KMS-11 (cell line): ENCODE results near the gene NPHS1.

ENCODE experiments used
- H2AFZ ChIP-seq: fragments of 200-600 bp; sonication (generic); 2 replicates; pipeline ENCODE4 v1.6.1; 2016; ENCODE audit warnings: antibody characterized with exemption, mixed run types, low read depth
- H3K27ac ChIP-seq: fragments of 200-600 bp; sonication (generic); 2 replicates; pipeline ENCODE4 v1.6.1; 2016; ENCODE audit warnings: mild to moderate bottlenecking, mixed run types
- H3K27me3 ChIP-seq: fragments of 200-600 bp; sonication (generic); 2 replicates; pipeline ENCODE4 v1.6.1; 2017; ENCODE audit warnings: mild to moderate bottlenecking, low read depth, mixed run types, moderate library complexity; ENCODE audit not compliant: insufficient read depth
- H3K36me3 ChIP-seq: fragments of 200-600 bp; sonication (generic); 2 replicates; pipeline ENCODE4 v1.6.1; 2017; ENCODE audit warnings: mild to moderate bottlenecking, mixed run types; ENCODE audit not compliant: insufficient read depth
- H3K4me1 ChIP-seq: fragments of 200-600 bp; sonication (generic); 2 replicates; pipeline ENCODE4 v1.6.1; 2016; ENCODE audit warnings: mild to moderate bottlenecking, low read depth, mixed run types; ENCODE audit not compliant: poor library complexity, severe bottlenecking
- H3K4me2 ChIP-seq: fragments of 200-600 bp; sonication (generic); 2 replicates; pipeline ENCODE4 v1.7.0; 2016; ENCODE audit warnings: mild to moderate bottlenecking, mixed run types
- H3K4me3 ChIP-seq: fragments of 200-600 bp; sonication (generic); IDR thresholded peaks from 2 replicates; pipeline ENCODE4 v1.6.1; 2017; ENCODE audit warnings: low read depth, low read length, mixed read lengths; ENCODE audit not compliant: insufficient read depth
- H3K79me2 ChIP-seq: fragments of 200-600 bp; sonication (generic); 2 replicates; pipeline ENCODE4 v1.6.1; 2016; ENCODE audit warnings: low read depth, mixed run types; ENCODE audit not compliant: insufficient read depth
- H3K9ac ChIP-seq: fragments of 200-600 bp; sonication (generic); 2 replicates; pipeline ENCODE4 v1.6.1; 2016; ENCODE audit warnings: mild to moderate bottlenecking, mixed run types
- H4K20me1 ChIP-seq: fragments of 200-600 bp; sonication (generic); 2 replicates; pipeline ENCODE4 v1.6.1; 2016; ENCODE audit warnings: mild to moderate bottlenecking, mixed run types; ENCODE audit not compliant: insufficient read depth
- CTCF ChIP-seq: fragments of 200-600 bp; sonication (generic); conservative IDR thresholded peaks from 2 replicates; pipeline ENCODE4 v1.6.1; 2017; ENCODE audit warnings: low read depth, mild to moderate bottlenecking, antibody characterized with exemption, low read length, moderate library complexity, mixed read lengths

NPHS1 gene

GRCh38 chr19:35890113-35890650 lies 37.9 kb upstream of the NPHS1 start:
- Histone ChIP-seq H3K36me3 (no peaks in the 10 kb centered on the region), H3K4me1 (no peaks in the 10 kb centered on the region), H3K4me3 (no peak overlapping the region), H3K27me3 (no peaks in the 10 kb centered on the region), H3K27ac (no peak overlapping the region), H2AFZ (no peak overlapping the region), H3K4me2 (no peak overlapping the region), H3K79me2 (no peaks in the 10 kb centered on the region), H4K20me1 (no peaks in the 10 kb centered on the region), H3K9ac (no peak overlapping the region)
- no peak for TF ChIP-seq CTCF

- H3K9ac ChIP-seq: no peak overlapping the region
- H3K4me1 ChIP-seq: no peaks in the 10 kb centered on the region
- H3K27me3 ChIP-seq: no peaks in the 10 kb centered on the region
- H3K36me3 ChIP-seq: no peaks in the 10 kb centered on the region
- H2AFZ ChIP-seq: no peak overlapping the region
- H3K79me2 ChIP-seq: no peaks in the 10 kb centered on the region
- H4K20me1 ChIP-seq: no peaks in the 10 kb centered on the region
- no peak for TF ChIP-seq CTCF
- no peak overlapping the region for H3K27ac ChIP-seq
- H3K4me3 ChIP-seq: no peak overlapping the region
- H3K4me2 ChIP-seq: no peak overlapping the region
Observed at GRCh38 chr19:35889370-35890112, 37.2 kb upstream of the NPHS1 start.

GRCh38 chr19:35888398-35888797 lies 36.1 kb upstream of the NPHS1 start:
- Histone ChIP-seq H2AFZ (no peak overlapping the region), H4K20me1 (no peaks in the 10 kb centered on the region), H3K36me3 (no peaks in the 10 kb centered on the region), H3K27ac (no peak overlapping the region), H3K4me2 (no peak overlapping the region), H3K9ac (no peak overlapping the region), H3K4me1 (no peaks in the 10 kb centered on the region), H3K79me2 (no peaks in the 10 kb centered on the region), H3K4me3 (no peak overlapping the region), H3K27me3 (no peaks in the 10 kb centered on the region)
- TF ChIP-seq CTCF: no peak

- no peak for TF ChIP-seq CTCF
- no peak overlapping the region for H3K4me2 ChIP-seq
- no peak overlapping the region for H3K4me3 ChIP-seq
- H2AFZ ChIP-seq: no peak overlapping the region
- peaks cover 4% of the 10 kb centered on the region for H3K4me1 ChIP-seq
- no peak overlapping the region for H3K9ac ChIP-seq
- H3K27ac ChIP-seq: no peak overlapping the region
- H3K27me3 ChIP-seq: no peaks in the 10 kb centered on the region; the same call in 1 of the 2 replicates
- no peaks in the 10 kb centered on the region for H3K36me3 ChIP-seq
- no peaks in the 10 kb centered on the region for H4K20me1 ChIP-seq
- no peaks in the 10 kb centered on the region for H3K79me2 ChIP-seq
Observed at GRCh38 chr19:35887197-35887596, 34.9 kb upstream of the NPHS1 start.
